ENCODE results near the gene GAB1.

Gene GAB1

DNA sequence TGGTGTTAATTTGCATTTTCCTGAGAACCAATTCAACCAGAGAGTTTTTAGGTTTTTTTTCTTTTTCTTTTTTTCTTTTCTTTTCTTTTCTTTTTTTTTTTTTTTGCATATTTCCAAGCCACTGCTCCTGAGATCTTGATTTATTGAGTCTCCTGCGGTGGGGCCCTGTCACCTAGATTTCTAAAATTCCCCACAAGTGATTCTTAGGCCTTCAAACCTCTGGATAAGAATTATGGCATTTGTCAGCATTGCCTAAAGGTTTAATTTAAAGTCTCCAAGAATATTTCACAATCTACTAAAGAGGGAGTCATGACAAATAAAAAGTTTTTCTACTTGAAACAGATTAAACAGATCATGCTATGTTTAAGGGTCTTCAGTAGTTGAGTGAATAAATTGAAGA, 84.9 kb downstream of the GAB1 start:
- Mint-ChIP-seq H3K36me3 (ENCODE audit: low read depth) (no peaks in the 10 kb centered on the region), H3K27ac (no peak overlapping the region), H3K9me3 (no peaks in the 10 kb centered on the region), H3K4me1 (ENCODE audit: low read depth) (peaks cover 6% of the 10 kb centered on the region), H3K4me3 (no peak overlapping the region), H3K27me3 (no peaks in the 10 kb centered on the region)

DNA sequence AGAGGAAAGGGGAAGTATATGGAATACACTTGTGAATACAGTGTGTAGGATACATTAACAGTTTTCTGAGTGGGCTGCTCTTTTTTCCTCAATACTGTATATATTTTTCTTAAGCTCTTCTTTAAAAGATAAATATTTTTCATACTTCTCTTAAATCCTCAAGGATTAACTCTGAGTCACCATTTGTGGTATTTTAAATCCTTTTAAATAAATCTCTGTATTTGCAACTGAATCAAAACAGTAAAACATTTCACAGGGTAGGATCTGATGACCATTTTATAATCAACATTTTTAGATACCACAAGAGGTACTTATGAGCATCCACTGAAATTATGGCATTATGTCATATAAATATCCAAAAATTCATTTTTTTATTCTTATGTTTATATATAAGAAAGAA, 87.6 kb downstream of the GAB1 start:
- no peaks in the 10 kb centered on the region for H3K9me3 Mint-ChIP-seq
- no peak overlapping the region for H3K4me3 Mint-ChIP-seq
- no peak overlapping the region for H3K27ac Mint-ChIP-seq
- H3K36me3 Mint-ChIP-seq (ENCODE audit: low read depth): no peaks in the 10 kb centered on the region
- no peaks in the 10 kb centered on the region for H3K4me1 Mint-ChIP-seq (ENCODE audit: low read depth)
- no peaks in the 10 kb centered on the region for H3K27me3 Mint-ChIP-seq

DNA sequence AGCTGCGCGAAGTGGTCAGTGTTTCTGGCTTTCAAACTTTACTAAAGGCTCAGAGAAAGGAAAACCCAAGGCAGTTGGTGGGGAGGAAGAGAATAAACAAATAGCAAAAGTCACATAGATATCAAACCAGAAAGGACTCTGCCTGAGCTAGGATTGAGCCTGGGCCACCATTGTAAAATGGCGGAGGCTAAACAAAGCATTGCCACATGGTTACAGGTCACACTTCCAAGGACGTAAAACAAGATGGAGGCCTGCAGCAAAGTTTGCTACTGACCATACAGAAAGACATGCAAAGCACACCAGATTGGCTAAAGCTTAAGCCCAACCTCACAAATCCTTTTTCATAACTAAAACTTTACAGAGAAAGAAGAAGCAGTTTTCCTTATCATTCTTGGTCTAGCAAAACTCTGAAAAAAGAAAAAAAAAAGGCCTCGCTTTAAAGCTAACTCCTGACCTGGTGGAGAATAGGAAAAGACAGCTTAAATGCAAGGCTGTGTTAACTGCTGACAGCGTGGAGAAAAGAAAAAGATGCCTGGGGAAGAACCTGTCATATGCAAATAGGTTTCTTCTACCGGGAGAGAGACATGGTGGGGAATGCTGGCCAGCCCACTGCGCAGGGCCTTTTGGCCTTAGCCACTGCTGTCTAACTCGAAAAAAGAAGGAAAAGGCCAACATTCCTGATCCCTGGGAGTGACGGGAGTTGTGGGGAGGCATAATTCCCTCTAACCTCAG, 95.0 kb downstream of the GAB1 start:
- Mint-ChIP-seq H3K27ac (no peak overlapping the region), H3K36me3 (ENCODE audit: low read depth) (peaks cover 12% of the 10 kb centered on the region), H3K4me1 (ENCODE audit: low read depth) (no peaks in the 10 kb centered on the region), H3K4me3 (no peak overlapping the region), H3K9me3 (no peaks in the 10 kb centered on the region), H3K27me3 (no peaks in the 10 kb centered on the region)

DNA sequence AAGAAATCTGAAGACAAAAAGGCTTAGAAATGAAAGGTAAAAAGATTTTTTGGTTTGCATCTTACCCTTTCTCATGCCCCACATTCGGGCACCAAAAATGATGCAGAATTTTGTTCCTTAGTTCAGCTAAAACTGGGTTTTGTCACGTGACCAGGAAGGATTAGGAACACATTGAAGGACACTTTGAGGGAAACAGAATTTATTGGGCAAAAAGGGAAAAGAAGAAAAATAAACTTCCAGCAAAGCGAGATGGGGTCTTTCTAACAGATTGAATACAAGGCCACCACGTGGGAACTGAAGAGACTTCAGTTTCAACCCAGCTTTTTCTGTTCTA, 95.5 kb downstream of the GAB1 start:
- H3K9me3 Mint-ChIP-seq: no peaks in the 10 kb centered on the region
- H3K4me1 Mint-ChIP-seq (ENCODE audit: low read depth): no peaks in the 10 kb centered on the region
- no peak overlapping the region for H3K27ac Mint-ChIP-seq
- no peak overlapping the region for H3K4me3 Mint-ChIP-seq
- peaks cover 12% of the 10 kb centered on the region for H3K36me3 Mint-ChIP-seq (ENCODE audit: low read depth)
- no peaks in the 10 kb centered on the region for H3K27me3 Mint-ChIP-seq

DNA sequence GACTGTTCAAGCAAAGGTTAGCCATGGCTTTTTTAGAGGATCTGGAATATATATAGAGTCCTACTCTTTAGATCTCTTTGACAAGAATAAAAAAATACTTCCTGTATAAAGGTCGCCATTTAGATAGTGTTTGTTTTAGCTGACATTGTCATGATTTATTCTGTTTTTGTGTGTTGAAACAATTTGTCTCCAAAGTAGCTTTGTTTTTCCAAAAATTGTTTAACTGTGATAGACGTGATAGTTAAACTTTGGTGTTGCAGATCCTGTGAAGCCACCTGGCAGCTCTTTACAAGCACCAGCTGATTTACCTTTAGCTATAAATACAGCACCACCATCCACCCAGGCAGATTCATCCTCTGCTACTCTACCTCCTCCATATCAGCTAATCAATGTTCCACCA, 96.6 kb downstream of the GAB1 start:
- no peaks in the 10 kb centered on the region for H3K9me3 Mint-ChIP-seq
- no peaks in the 10 kb centered on the region for H3K27me3 Mint-ChIP-seq
- H3K27ac Mint-ChIP-seq: no peak overlapping the region
- H3K36me3 Mint-ChIP-seq (ENCODE audit: low read depth): peaks cover 12% of the 10 kb centered on the region
- H3K4me3 Mint-ChIP-seq: no peak overlapping the region
- no peaks in the 10 kb centered on the region for H3K4me1 Mint-ChIP-seq (ENCODE audit: low read depth)

DNA sequence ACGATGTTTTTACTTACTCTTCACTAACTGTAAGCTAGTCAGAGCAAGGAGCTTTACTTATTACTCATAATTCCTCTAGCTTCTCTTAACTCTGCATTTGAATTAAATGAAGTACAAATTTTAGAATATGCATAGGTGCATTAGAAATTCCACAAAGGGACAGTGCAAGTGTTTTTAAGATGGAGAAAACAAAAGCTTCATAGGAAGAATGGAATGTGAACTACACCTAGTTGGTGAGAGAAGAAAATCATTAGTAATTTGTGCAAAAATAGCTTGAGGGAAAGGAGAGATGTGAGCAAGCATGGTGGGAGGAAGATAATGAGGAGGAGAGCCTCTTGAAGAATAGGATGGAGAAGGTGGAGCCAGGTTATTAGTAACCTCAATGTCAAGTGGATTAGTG, 99.3 kb downstream of the GAB1 start:
- no peaks in the 10 kb centered on the region for H3K27me3 Mint-ChIP-seq
- no peaks in the 10 kb centered on the region for H3K9me3 Mint-ChIP-seq
- no peak overlapping the region for H3K4me3 Mint-ChIP-seq
- peaks cover 9% of the 10 kb centered on the region for H3K36me3 Mint-ChIP-seq (ENCODE audit: low read depth)
- no peak overlapping the region for H3K27ac Mint-ChIP-seq
- no peaks in the 10 kb centered on the region for H3K4me1 Mint-ChIP-seq (ENCODE audit: low read depth)

DNA sequence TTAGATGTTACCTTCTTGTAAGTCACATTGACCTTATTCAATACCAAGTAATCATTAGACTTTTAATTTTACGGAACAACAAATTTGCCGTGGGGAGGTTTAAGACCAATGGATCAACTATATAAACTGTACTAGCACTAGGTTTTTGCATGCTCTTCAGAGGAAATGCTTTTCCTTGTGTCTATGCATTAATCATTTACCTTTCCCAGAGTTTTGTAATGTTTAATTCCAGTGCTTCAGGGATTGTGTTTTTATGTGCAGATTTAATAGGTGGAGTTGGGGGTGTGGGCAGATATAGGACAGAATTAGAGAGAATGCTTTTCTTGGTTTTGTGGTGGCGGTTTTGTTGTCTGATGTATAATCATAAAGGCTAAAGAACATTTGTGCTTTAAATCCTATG, 100.8 kb downstream of the GAB1 start:
- Mint-ChIP-seq H3K4me3 (no peak overlapping the region), H3K27ac (no peak overlapping the region), H3K4me1 (ENCODE audit: low read depth) (no peaks in the 10 kb centered on the region), H3K27me3 (no peaks in the 10 kb centered on the region), H3K36me3 (ENCODE audit: low read depth) (no peaks in the 10 kb centered on the region), H3K9me3 (no peaks in the 10 kb centered on the region)

DNA sequence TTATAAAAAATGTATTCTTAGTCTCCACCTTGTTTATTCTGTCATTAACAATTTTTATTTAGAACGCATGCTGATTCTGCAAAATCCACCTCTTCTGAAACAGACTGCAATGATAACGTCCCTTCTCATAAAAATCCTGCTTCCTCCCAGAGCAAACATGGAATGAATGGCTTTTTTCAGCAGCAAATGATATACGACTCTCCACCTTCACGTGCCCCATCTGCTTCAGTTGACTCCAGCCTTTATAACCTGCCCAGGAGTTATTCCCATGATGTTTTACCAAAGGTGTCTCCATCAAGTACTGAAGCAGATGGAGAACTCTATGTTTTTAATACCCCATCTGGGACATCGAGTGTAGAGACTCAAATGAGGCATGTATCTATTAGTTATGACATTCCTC, 101.3 kb downstream of the GAB1 start:
- H3K4me1 Mint-ChIP-seq (ENCODE audit: low read depth): no peaks in the 10 kb centered on the region
- H3K4me3 Mint-ChIP-seq: no peak overlapping the region
- H3K27ac Mint-ChIP-seq: no peak overlapping the region
- no peaks in the 10 kb centered on the region for H3K27me3 Mint-ChIP-seq
- H3K36me3 Mint-ChIP-seq (ENCODE audit: low read depth): no peaks in the 10 kb centered on the region
- no peaks in the 10 kb centered on the region for H3K9me3 Mint-ChIP-seq

DNA sequence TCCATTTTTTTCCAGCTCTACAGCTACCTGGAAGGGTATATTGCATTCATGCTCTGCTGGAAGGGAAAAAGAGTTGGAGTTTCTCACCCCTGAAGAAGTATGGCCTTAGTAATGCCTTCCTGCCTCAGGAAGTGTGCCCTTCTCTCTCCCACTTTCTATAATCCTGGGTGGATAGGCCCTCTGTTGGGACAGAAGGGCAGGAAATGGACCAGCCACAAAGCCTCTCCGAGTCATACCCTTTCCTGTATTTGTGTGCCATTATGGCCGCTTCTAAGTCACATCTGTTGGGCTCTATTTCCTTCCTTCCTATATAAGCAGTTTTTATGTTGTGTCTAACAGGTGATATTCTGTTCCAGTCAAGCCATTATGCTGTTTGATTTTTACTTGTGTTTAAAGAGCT, 102.0 kb downstream of the GAB1 start:
- no peaks in the 10 kb centered on the region for H3K36me3 Mint-ChIP-seq (ENCODE audit: low read depth)
- no peaks in the 10 kb centered on the region for H3K27me3 Mint-ChIP-seq
- H3K4me3 Mint-ChIP-seq: no peak overlapping the region
- H3K4me1 Mint-ChIP-seq (ENCODE audit: low read depth): no peaks in the 10 kb centered on the region
- no peak overlapping the region for H3K27ac Mint-ChIP-seq
- H3K9me3 Mint-ChIP-seq: no peaks in the 10 kb centered on the region

DNA sequence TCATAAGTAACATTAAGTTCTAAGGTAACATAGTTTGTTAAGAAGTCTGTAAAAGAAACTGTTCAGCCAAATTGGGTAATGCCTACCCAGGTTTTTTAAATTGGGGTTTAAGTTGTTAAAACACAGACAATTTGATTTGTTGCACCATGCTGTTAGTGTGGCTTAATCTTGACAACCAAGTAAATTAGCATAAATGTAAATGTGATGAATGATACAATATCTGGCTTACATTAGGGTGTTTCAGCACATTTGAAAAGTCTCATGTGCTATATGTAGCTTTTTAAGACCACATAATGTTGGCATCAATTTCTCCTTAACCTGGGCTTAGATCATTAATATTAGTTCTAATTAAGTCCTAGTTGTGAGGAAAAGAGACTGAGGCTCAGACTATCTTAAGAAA, 104.4 kb downstream of the GAB1 start:
- Mint-ChIP-seq H3K4me1 (ENCODE audit: low read depth) (no peaks in the 10 kb centered on the region), H3K27me3 (no peaks in the 10 kb centered on the region), H3K9me3 (no peaks in the 10 kb centered on the region), H3K36me3 (ENCODE audit: low read depth) (no peaks in the 10 kb centered on the region), H3K27ac (no peak overlapping the region), H3K4me3 (no peak overlapping the region)

DNA sequence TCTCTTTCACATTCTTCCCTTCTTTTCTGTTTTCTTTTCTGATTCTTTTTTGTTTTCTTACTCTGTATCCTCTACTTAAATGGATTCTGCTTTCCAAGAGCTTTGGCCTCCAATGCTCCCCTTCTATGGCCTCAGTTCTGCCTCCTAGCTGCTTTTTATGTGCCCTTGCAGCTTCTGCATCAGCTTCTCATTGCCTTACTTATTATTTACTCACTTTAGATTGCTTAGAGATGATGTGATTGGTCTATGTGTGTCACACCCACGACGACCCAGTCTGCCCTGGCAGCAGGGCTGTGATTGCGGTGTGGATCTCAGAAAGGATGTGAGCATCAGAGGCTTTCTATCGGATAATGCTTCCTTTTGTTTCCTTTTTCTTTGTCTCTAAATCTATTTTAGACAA, 105.0 kb downstream of the GAB1 start:
- Mint-ChIP-seq H3K4me1 (ENCODE audit: low read depth) (no peaks in the 10 kb centered on the region), H3K27me3 (no peaks in the 10 kb centered on the region), H3K27ac (no peak overlapping the region), H3K4me3 (no peak overlapping the region), H3K36me3 (ENCODE audit: low read depth) (no peaks in the 10 kb centered on the region), H3K9me3 (no peaks in the 10 kb centered on the region)

DNA sequence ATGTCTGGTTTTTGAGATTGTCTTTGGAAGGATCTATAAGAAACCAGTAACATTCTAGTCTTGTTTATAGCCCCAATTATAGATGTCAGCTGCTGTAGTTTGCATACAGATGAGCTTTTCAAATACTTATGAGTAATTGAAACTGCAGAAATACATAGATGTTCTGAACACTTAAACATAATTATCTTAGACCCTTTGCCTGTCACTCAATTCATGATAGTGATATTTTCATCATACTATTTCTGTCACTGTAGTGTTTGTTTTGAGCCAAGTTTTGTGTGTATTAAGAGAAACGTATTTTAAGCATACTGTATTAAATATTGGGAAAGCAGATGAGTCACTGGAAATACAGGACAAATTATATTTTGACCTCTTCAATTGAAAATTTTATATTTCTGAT, 107.1 kb downstream of the GAB1 start:
- no peaks in the 10 kb centered on the region for H3K36me3 Mint-ChIP-seq (ENCODE audit: low read depth)
- H3K4me3 Mint-ChIP-seq: no peak overlapping the region
- H3K9me3 Mint-ChIP-seq: no peaks in the 10 kb centered on the region
- H3K27me3 Mint-ChIP-seq: no peaks in the 10 kb centered on the region
- H3K4me1 Mint-ChIP-seq (ENCODE audit: low read depth): no peaks in the 10 kb centered on the region
- H3K27ac Mint-ChIP-seq: no peak overlapping the region

DNA sequence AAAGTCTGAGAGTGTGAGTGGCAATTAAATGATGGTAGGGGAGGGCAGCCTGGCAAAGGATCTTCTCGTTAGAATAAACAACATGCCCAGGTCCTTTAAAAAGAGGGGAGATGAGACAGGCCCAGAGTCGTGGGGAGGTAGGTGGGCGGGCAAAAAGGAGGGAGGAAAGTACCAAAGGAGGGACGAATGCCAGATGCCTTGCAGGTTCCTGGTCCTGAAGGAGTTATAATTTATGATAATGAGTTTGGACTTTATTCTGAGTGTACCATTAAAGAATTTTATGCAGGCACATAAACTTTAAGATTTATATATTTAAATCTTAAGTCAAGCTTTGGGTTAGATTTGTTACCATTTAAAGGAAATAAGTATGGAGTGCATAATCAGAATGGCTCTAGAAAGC, 114.5 kb downstream of the GAB1 start:
- Mint-ChIP-seq H3K27ac (no peak overlapping the region), H3K36me3 (ENCODE audit: low read depth) (no peaks in the 10 kb centered on the region), H3K4me3 (no peak overlapping the region), H3K9me3 (no peaks in the 10 kb centered on the region), H3K27me3 (peaks cover 4% of the 10 kb centered on the region), H3K4me1 (ENCODE audit: low read depth) (no peaks in the 10 kb centered on the region)

DNA sequence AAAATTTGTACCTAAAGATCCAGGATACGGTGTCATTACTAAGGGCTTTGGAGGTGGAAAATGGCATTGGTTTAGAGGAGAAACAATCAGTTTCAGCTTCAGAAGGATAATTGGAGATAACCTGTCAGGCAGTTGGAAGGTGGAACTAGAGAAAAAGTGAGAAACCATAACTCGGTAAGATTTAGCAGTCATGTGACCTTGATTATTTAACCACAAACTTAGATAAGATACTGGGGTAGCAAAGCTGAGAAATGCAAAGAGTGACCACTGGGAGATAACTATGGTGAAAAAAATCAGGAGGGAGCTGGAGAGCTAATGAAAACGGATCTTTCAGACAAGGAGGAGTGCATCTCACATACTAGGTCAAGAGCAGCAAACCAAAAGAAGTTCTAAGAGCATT, 118.5 kb downstream of the GAB1 start:
- H3K27ac Mint-ChIP-seq: no peak overlapping the region
- peaks cover 4% of the 10 kb centered on the region for H3K27me3 Mint-ChIP-seq
- no peak overlapping the region for H3K4me3 Mint-ChIP-seq
- no peaks in the 10 kb centered on the region for H3K9me3 Mint-ChIP-seq
- H3K4me1 Mint-ChIP-seq (ENCODE audit: low read depth): no peaks in the 10 kb centered on the region
- no peaks in the 10 kb centered on the region for H3K36me3 Mint-ChIP-seq (ENCODE audit: low read depth)

DNA sequence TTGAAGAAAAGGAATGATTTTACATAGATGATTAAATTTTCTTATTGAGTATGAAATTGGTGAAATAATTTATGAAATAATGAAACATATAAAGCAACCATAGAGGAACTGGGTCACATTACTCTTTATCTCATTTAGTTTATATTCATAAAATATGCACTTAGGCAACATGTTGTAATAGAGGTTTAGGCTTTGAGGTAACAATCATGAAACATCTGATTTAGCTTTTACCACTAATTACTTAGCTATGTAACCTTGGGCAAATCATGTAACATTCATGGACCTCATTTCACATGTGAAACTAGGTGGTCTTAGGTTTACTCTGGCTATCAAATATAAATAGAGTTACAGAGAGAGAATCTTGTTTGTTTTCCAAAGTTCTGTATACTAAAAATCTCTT, 122.3 kb downstream of the GAB1 start:
- Mint-ChIP-seq H3K4me3 (no peak overlapping the region), H3K9me3 (no peaks in the 10 kb centered on the region), H3K27ac (no peak overlapping the region)

DNA sequence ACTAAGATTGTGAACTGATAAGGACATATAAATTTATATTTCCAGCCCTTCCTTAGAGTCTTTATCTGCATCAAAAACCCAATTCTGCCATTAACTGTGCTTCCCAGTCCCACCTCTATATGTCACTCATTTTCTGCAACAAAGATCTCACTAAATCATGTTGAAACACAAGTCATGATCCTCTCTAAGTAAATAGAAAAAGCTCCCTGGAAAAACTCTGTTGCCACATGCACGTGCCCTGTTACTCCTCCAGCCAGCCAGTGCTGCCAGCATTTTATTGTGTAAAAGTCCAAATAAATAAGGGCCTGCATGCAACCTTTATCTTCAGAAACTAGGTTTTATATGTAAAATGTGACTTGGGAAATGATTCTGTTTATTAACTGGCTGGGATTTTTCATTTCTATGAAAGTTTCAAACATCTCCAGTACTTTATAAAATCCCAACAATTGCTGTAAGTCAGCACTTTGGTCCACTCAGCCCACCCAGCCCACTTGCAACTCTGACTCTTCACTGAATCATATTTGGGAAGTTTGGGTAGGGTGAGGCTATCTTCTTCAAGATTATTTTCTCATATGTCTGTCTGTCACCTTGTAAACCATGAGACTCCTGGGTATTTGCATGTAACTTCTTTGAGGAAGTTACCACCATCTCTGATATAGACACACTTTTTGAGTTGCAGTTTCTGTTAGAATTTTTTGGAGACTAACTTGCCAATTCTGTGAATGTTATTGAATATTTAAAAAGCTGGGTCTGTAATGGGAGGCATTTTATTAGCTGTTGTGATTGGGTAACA, 136.9 kb downstream of the GAB1 start:
- no peaks in the 10 kb centered on the region for H3K36me3 Mint-ChIP-seq (ENCODE audit: low read depth)
- H3K4me1 Mint-ChIP-seq (ENCODE audit: low read depth): peaks cover 3% of the 10 kb centered on the region
- H3K27me3 Mint-ChIP-seq: peaks cover 4% of the 10 kb centered on the region
- H3K27ac Mint-ChIP-seq: no peak overlapping the region
- H3K4me3 Mint-ChIP-seq: no peak overlapping the region
- no peaks in the 10 kb centered on the region for H3K9me3 Mint-ChIP-seq

More for the DNA sequence above, 122.3 kb downstream of the GAB1 start:
- no peaks in the 10 kb centered on the region for H3K36me3 Mint-ChIP-seq (ENCODE audit: low read depth)
- no peaks in the 10 kb centered on the region for H3K4me1 Mint-ChIP-seq (ENCODE audit: low read depth)
- peaks cover 2% of the 10 kb centered on the region for H3K27me3 Mint-ChIP-seq
